Measurements from ENCODE around the gene DGCR2.
"Not testable (repeated sequence)": the region's sequence is repeated elsewhere in the genome, so short reads cannot be mapped to it uniquely, and the experiment has no call there.

Gene DGCR2

GRCh38 chr22:19057999-19058491 is 64.2 kb downstream of the DGCR2 start:
- no peak for DNase-seq

GRCh38 chr22:19057539-19057938 is 64.7 kb downstream of the DGCR2 start:
- DNase-seq: no peak

GRCh38 chr22:19056951-19057401 is 65.2 kb downstream of the DGCR2 start:
- DNase-seq: no peak

GRCh38 chr22:19055801-19056200 is 66.4 kb downstream of the DGCR2 start:
- no peak for DNase-seq

GRCh38 chr22:19052941-19053541 is 69.2 kb downstream of the DGCR2 start:
- DNase-seq: no peak

GRCh38 chr22:19051381-19052072 is 70.7 kb downstream of the DGCR2 start:
- DNase-seq: no peak

GRCh38 chr22:19050847-19051246 is 71.4 kb downstream of the DGCR2 start:
- not testable (repeated sequence) for DNase-seq

- DNase-seq: no peak
These were observed 72.1 kb downstream of the DGCR2 start for GRCh38 chr22:19050117-19050516.

GRCh38 chr22:19048531-19048930 is 73.7 kb downstream of the DGCR2 start:
- no peak for DNase-seq

GRCh38 chr22:19047993-19048392 is 74.2 kb downstream of the DGCR2 start:
- no peak for DNase-seq

- no peak for DNase-seq
These were observed 75.2 kb downstream of the DGCR2 start for GRCh38 chr22:19046719-19047609.

GRCh38 chr22:19046287-19046686 is 75.9 kb downstream of the DGCR2 start:
- DNase-seq: no peak

- no peak for DNase-seq
These were observed 77.1 kb downstream of the DGCR2 start for GRCh38 chr22:19045094-19045493.

GRCh38 chr22:19044381-19044780 is 77.8 kb downstream of the DGCR2 start:
- no peak for DNase-seq

GRCh38 chr22:19043121-19044085 is 78.8 kb downstream of the DGCR2 start:
- no peak for DNase-seq

GRCh38 chr22:19042285-19043120 is 79.7 kb downstream of the DGCR2 start:
- no peak for DNase-seq

GRCh38 chr22:19041704-19042074 is 80.5 kb downstream of the DGCR2 start:
- DNase-seq: no peak

- DNase-seq: no peak
These were observed 81.1 kb downstream of the DGCR2 start for GRCh38 chr22:19040888-19041703.

GRCh38 chr22:19040391-19040861 is 81.8 kb downstream of the DGCR2 start:
- no peak for DNase-seq

GRCh38 chr22:19039796-19040280 is 82.4 kb downstream of the DGCR2 start:
- no peak for DNase-seq
